ENCODE results near the gene FOXK2.
"Not testable (repeated sequence)": the region's sequence is repeated elsewhere in the genome, so short reads cannot be mapped to it uniquely, and the experiment has no call there.

Gene FOXK2

DNA sequence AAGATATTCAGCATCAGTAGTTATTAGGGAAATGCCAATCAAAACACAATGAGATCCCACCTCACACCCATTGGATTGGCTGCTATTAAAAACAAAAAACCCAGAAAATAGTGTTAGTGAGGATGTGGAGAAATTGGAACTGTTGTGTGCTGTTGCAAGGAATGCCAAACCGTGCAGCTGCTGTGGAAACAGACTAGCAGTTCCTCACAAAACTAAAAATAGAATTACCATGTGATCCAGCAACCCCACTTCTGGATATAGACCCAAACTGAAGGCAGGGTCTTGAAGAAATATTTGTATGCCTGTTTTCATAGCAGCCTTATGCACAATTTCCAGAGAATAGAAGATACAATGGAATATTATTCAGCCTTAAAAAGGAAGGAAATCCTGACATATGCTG, 46.0 kb downstream of the FOXK2 start:
- DNase-seq: no peak

DNA sequence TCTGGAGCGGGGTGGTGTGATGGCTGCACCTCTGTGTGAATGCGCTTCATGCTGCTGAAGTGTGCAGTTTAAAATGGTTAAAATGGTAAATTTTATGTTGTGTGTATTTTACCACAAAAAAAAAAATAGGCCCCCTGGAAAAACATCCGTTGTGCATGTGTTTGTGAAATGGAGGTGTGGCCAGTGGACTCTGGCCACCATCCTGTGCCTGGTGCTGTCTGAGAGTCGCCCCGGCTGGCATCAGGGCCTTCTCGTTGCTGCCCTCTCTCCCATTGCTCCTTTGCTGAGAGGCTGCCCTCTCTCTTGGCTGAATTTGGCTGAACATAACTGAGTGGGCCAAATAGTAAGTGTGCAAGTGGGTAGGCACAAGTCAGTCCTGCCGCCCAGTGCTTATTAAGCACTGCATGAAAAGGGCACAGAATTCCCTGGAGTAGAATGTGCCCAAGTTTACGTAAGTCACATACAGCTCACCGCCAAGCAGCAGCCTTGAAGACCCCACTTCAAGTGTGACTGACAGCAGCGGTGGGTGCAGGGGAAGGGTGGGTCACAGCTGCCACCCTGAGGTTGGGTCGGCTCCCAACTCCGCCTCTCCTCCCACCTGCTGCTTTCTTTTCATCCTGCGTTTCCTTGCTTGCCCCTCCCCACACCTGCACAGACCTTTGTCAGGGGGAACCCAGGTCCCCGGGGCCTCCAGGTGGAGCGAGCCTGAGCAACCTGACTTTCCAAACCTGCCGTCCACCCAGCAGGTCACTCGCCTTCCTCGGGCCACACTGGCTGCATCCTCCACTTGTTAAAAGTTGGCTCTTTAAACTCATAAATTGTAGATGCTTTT, 46.8 kb downstream of the FOXK2 start:
- DNase-seq: no peak

DNA sequence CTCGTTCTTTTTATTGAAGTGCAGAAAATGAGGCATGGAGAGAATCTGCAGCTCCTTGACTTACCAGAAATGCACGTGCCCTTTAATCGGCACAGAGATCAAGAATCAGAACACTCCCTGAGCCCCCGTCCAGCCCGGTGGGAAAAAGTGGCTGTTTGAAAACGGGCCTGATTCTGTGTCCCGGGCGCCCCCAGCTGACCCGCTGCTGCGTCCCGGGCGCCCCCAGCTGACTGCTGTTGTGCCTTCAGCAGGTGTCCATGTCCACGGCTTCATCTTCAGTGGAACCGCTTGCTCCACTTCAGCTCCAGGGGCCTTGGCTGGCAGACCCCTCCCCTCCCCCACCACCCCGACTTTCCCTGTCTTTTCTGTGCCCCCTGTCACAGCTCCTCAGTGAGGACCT, 47.8 kb downstream of the FOXK2 start:
- no peak for DNase-seq

DNA sequence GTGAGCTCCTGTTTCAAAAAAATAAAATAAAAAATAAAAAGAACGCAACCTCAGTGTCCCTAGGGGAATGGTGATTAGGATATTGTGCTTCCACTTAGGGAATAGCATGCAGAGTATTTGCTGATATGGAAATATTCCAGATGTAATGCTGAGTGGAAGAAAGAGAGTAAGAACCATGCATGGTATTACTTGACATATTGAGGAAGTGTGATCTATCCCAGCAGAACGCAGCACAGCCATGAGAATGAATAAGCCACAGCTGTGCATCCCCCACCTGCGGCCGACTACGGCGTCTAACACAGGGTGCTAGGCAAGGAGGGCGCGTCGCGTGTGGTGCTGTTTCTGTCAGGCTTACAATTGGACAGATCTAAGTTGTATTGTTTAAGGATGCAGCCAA, 49.5 kb downstream of the FOXK2 start:
- DNase-seq: no peak

DNA sequence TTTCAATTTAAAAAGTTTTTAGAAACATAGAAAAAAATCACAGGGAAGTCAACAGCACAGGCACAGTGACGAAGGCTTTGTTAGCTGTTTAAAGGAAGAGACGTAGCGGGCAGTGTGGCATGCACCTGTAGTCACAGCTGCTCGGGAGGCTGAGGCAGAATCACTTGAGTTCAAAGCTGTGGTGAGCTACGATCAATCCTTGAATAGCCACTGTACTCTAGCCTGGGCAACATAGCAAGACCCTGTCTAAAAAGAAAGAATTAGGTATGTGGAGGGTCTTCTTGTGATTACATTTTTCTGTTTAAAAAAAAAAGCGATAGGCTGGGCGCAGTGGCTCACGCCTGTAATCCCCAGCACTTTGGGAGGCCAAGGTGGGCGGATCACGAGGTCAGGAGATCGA, 50.1 kb downstream of the FOXK2 start:
- no peak for DNase-seq

DNA sequence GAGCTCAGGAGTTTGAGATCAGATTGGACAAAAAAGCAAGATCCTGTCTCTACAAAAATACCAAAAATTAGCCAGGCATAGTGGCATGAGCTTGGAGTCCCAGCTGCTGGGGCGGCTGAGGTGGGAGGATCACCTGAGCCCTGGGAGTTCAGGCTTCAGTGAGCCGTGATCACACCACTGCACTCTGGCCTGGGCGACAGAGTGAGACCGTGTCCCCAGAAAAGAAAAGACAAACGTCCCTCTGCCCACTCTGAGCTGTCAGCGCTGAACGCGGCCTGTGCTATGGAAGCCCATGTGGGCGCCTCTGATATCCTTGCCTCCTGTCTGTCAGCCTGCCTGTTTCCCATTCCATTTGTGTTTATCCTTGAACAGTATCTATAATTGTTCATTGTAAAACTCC, 50.7 kb downstream of the FOXK2 start:
- no peak for DNase-seq

DNA sequence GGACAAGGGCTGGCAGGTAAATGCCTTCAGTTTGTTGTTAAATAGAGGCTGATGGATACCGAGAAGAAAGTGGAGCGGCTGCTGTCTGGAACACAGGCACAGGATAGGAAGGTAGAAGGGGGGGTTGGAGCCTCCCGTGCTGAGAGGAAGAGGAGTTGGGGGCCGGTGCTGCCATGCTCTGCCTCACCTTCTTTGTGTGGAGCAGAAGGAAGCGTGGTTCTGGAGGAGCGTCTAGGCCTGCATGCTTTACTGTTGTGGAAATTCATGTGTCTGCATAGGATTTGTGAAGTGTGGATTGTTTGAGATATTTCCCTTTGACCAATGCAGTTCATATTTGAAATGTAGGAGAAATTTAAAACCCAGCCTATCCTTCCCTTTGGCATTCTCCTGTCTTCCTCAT, 52.3 kb downstream of the FOXK2 start:
- no peak for DNase-seq

DNA sequence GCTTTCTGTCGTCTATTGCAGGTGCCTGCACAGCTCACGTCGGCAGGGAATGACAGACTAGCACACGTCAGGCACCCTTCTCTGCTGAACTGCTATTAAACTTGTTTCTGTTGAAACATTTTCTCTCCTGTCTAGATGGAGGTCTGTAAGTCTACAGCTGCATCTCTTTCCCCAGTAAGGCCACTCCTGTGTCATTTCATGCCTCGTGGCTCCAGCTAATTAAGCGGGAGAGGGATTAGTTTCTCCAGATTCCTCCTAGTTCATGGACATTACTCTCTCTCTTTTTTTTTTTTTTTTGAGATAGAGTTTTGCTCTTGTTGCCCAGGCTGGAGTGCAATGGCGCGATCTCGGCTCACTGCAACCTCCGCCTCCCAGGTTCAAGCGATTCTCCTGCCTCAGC, 54.5 kb downstream of the FOXK2 start:
- no peak for DNase-seq

DNA sequence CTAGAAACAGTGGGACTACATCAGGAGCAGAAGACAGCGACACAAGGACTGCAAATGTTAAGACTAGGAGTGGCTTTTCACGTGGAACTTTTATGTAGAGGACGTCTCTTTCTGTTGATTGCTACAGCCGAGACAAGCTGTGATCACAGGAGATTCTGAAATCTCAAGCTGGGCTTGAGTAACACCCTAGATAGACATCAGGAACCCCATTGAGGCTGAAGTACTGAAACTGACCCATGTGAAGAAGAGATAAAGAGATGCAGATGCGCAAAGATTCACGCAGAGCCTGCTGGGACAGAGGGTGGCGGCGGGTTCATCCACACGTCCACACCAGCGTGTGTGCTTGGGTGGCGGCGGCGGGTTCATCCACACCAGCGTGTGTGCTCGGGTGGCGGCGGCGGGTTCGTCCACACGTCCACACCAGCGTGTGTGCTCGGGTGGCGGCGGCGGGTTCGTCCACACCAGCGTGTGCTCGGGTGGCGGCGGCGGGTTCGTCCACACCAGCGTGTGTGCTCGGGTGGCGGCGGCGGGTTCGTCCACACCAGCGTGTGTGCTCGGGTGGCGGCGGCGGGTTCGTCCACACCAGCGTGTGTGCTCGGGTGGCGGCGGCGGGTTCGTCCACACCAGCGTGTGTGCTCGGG, 56.2 kb downstream of the FOXK2 start:
- DNase-seq: not testable (repeated sequence)

DNA sequence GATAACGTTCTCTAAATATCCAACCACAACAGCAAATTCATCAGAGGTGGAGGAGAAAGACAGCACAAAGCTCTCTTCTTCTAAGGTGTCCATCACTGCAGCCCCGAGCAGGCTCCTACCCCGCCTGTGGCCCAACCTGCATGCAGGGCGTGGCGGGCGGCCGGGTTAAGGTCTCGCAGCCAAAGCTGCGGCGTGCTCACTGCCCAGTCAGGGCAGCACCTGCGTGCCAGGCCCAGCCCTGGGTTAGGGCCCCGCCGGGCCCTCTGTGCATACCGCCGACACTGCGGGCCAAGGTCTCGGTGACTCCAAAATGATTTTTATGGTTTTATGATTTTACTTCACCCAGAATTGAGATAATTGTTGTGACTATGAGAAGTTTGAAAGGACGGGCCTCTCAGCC, 57.8 kb downstream of the FOXK2 start:
- DNase-seq: no peak

DNA sequence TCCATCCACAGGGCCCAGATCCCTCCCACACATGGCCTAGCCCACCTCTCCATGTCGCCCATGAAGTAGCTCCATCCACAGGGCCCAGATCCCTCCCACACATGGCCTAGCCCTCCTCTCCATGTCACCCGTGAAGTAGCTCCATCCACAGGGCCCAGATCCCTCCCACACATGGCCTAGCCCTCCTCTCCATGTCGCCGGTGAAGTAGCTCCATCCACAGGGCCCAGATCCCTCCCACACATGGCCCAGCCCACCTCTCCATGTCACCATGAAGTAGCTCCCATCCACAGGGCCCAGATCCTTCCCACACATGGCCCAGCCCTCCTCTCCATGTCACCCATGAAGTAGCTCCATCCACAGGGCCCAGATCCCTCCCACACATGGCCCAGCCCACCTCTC, 60.4 kb downstream of the FOXK2 start:
- DNase-seq: not testable (repeated sequence)

DNA sequence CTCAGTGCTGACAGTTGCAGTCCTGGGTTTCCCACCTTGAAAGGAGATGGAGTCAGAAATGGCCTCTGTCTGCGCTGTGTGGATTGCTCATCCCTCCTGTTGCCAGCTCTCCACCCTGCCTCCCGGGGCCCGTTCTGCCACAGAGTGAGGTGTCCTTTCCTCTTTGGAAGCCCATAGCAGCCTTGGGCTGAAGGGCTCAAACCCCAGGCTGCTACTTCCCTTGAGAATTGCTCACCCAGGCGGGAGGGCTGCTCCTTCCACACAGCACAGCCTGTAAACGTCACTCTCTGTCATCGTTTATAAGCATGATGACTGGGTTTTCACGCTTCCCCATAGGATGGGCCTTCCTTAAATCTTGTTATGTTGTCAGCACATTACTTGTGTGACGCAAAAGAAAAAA, 62.7 kb downstream of the FOXK2 start:
- DNase-seq: peak; percentile 48

DNA sequence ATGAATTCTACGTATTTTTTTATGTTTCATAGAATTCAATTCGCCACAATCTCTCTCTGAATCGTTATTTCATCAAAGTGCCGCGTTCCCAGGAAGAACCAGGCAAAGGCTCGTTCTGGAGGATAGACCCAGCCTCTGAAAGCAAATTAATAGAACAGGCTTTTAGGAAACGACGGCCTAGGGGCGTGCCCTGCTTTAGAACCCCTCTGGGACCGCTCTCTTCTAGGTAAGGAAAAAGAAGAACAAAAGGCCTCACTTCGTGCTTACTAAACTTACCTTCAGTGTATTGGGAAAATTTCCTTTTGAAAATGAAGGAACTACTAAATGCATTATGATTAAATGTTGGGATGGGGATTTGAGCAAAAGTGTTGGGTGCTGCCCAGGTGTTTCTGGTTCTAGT, 63.2 kb downstream of the FOXK2 start:
- no peak for DNase-seq

DNA sequence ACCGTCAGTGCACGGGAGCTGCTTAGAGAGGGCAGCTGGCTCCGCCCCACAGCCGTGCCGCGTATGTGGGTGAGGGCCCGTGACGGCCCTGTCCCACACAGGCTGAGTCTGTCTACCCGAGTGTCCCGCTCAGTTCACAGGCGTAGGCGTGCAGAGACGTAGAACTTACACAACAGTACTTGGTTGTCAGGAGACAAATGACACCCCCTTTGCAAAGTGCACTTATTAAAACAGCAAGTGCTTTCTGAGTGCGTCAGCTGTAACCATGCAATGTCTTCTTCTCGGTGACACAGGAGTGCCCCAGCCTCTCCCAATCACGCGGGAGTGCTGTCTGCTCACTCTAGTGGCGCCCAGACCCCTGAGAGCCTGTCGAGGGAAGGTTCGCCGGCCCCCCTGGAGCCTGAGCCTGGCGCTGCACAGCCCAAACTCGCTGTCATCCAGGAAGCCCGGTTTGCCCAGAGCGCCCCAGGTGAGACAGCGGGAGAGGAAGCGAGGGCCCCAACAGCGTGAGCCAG, 64.2 kb downstream of the FOXK2 start:
- no peak for DNase-seq

DNA sequence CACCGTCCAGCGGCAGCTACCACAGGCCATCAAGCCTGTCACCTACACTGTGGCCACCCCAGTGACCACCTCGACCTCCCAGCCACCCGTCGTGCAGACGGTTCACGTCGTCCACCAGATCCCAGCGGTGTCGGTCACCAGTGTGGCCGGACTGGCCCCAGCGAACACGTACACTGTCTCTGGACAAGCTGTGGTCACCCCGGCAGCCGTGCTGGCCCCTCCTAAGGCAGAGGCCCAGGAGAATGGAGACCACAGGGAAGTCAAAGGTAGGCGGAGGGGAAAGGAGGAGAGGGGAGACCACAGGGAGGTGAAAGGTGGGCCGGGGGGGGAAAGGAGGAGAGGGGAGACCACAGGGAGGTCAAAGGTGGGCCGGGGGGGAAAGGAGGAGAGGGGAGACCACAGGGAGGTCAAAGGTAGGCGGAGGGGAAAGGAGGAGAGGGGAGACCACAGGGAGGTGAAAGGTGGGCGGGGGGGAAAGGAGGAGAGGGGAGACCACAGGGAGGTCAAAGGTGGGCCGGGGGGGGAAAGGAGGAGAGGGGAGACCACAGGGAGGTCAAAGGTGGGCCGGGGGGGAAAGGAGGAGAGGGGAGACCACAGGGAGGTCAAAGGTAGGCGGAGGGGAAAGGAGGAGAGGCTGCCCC, 66.5 kb downstream of the FOXK2 start:
- DNase-seq: not testable (repeated sequence)

DNA sequence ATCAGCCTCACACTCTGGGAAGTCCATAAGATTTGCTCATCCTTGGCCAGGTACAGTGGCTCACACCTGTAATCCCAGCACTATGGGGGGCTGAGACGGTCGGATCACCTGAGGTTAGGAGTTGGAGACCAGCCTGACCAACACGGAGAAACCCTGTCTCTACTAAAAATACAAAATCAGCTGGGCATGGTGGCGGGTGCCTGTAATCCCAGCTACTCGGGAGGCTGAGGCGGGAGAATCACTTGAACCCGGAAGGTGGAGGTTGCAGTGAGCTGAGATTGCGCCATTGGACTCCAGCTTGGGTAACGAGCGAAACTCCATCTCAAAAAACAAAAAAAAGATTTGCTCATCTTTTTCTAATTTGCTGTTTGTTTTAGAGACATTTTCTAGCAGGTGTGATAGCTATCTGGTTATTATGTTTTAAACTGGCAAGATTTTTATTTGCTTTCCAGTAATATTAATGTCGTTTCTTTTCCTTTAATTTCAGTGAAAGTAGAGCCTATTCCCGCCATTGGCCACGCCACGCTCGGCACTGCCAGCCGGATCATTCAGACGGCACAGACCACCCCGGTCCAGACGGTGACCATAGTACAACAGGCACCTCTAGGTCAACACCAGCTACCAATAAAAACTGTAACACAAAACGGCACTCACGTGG, 67.2 kb downstream of the FOXK2 start:
- DNase-seq: no peak

DNA sequence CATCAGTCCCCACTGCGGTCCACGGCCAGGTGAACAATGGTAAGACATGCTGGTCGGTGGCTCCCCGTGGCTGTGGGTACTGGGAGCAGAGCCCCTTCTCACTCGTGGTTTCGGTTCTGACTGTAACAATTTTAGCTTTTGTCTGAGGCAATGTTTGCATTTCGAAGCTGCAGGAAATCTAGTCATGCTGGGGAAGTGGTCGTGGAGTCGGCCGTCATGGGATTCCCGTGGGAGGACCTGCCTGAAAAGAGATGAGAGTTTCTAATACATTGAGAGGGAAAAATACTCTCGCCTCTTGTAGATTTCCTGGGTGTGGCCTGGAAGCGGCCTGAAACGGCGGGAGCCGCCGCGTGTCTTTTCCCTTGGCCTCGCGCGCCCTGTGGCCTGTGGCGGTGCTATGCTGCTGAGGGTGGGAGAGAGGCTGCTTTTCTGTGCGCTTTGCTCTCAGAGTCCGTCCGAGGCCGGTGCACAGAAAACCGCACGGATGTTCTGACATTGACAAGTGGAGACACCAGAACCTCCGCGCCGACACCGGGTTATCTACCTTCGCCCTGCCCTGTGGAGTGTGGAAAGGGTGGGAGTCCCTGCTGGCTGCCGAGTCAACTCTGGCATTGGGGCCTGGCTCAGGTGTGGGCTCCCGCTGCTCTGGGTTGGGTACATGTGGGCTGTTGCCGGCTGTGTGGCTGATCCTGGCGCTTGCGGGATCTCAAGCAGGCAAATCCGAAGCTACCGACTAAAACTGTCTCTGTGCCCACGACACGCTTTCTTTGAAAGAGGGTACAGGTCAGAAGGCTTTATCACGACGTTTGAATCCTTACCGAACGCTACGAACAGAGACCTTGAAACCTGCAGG, 67.9 kb downstream of the FOXK2 start:
- no peak for DNase-seq

DNA sequence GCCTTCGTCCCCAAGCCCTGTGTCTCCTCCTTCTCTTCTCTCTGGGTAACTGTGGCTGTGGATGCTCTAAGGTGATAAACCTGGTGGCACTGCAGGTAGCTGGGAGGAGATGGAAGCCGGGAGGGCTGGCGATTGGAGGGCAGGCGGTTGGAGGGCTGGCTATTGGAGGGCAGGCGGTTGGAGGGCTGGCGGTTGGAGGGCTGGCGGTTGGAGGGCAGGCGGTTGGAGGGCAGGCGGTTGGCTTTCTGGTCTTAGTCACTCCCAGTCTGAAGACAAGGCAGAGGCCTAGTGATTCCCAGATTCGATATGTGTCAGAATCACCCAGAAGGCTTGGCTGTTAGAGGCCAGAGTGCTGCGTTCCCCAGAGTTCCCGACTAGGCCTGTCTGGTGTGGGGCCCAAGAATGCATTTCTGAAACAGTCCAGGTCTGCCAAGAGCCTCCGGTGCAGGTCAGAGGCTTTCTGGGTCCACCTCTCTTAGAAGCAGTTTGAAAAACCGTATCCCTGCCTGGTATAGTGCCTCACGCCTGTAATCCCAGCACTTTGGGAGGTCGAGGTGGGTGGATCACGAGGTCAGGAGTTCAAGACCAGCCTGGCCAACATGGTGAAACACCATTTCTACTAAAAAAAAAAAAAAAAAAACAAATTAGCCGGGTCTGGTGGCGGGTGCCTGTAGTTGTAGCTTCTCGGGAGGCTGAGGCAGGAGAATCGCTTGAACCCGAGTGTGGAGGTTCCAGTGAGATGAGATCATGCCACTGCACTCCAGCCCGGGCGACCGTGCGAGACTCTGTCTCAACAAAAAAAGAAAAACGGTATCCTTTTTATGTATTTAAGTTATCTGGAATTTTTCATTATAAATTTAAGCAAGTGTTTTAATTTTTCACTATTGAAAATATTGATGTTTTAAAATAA, 69.0 kb downstream of the FOXK2 start:
- no peak for DNase-seq

DNA sequence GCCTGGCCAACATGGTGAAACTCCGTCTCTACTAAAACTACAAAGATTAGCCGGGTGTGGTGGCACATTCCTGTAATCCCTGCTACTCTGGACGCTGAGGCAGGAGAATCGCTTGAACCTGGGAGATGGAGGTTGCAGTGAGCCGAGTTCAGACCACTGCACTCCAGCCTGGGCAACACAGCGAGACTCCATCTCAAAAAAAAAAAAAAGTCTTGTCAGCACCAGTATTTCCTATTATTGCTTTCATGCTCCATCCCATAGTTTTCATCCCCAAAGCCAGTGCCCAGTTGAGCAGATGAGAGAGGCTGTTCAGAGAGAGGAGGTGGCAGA, 70.3 kb downstream of the FOXK2 start:
- DNase-seq: no peak

DNA sequence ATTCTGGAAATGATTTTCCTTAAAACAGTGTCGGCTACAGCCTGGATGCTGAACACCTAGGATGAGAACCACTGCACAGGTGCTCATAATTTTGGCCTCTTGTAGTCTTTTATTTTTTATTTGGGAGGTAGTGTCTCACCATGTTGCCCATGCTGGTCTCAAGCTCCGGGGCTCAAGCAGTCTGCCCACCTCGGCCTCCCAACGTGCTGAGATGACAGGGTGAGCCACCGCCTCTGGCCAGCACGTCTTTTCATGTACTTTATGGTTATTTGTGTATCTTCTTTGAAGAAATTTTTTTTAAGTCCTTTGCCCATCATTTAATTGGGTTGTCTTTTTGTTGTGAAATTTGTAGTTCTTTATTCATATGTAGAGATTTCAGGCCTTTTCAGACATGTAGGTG, 70.7 kb downstream of the FOXK2 start:
- DNase-seq: no peak

DNA sequence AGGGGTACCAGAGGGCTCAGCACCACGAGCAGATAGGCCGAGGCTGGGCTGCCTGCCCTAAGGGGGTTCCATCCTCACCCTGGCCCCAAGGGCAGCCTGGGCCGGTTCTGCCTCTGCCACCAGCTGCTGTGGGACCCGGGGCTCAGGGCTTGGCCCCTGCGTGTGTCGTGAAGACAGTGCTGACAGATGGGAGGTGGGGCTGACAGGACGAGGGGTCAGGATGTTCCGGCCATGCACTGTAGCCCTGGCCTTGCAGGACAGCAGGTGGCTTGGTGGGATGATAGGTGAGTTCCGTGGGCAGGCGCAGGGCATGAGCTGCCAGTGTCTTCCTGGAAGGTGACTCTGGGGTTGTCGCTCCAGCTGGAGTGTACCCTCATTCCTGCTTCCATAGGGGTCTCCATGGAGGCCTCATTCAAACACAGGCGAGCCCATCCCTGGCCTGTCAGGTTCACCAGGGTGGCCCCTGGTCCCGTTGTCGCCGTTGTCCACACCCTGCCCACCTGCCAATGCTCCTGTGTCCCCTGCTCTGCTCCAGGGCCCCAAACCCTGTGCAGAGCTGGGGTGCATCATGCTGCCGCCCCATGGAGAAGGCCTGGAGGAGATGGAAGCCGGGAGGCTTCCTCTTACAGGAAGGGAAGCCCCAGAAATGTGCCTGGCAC, 71.5 kb downstream of the FOXK2 start:
- DNase-seq: no peak

All from EL (cell line).